SW480 (cell line): ENCODE data around the gene GPC3.
"Not testable (repeated sequence)": the region's sequence is repeated elsewhere in the genome, so short reads cannot be mapped to it uniquely, and the experiment has no call there.

Experiments
- DNase-seq: peaks from one replicate; pipeline ENCODE4 v3.0.0-alpha.2; 2016; ENCODE audit warnings: low spot score

The GPC3 gene

GRCh38 chrX:133985164-133985966 lies at the start of gene GPC3:
GPC3 (minus strand) TSS chrX:133985594.
- peak; percentile 6 for DNase-seq

- no peak for DNase-seq
These were observed 47.0 kb upstream of the GPC3 start for GRCh38 chrX:134032441-134032840.

GRCh38 chrX:134026565-134027311 lies 41.3 kb upstream of the GPC3 start:
- peak; percentile 50 for DNase-seq

GRCh38 chrX:134025986-134026545 lies 40.7 kb upstream of the GPC3 start:
- DNase-seq = no peak

GRCh38 chrX:134024686-134025377 lies 39.4 kb upstream of the GPC3 start:
- DNase-seq = no peak

GRCh38 chrX:134023851-134024281 lies 38.5 kb upstream of the GPC3 start:
- DNase-seq = no peak

GRCh38 chrX:134020910-134021309 lies 35.5 kb upstream of the GPC3 start:
- no peak for DNase-seq

- DNase-seq = no peak
These were observed 34.3 kb upstream of the GPC3 start for GRCh38 chrX:134019567-134020206.

GRCh38 chrX:134016309-134016708 lies 30.9 kb upstream of the GPC3 start:
- DNase-seq = not testable (repeated sequence)

GRCh38 chrX:134015510-134015909 lies 30.1 kb upstream of the GPC3 start:
- DNase-seq = not testable (repeated sequence)

GRCh38 chrX:134013524-134013923 lies 28.1 kb upstream of the GPC3 start:
- no peak for DNase-seq

GRCh38 chrX:134013092-134013497 lies 27.7 kb upstream of the GPC3 start:
- no peak for DNase-seq

- DNase-seq = no peak
These were observed 25.3 kb upstream of the GPC3 start for GRCh38 chrX:134010690-134011089.

- no peak for DNase-seq
These were observed 22.3 kb upstream of the GPC3 start for GRCh38 chrX:134007716-134008115.

- no peak for DNase-seq
These were observed 21.2 kb upstream of the GPC3 start for GRCh38 chrX:134006484-134007161.

- DNase-seq = no peak
These were observed 18.7 kb upstream of the GPC3 start for GRCh38 chrX:134004084-134004483.

- no peak for DNase-seq
These were observed 17.7 kb upstream of the GPC3 start for GRCh38 chrX:134002921-134003615.

GRCh38 chrX:134000260-134001245 lies 15.2 kb upstream of the GPC3 start:
- no peak for DNase-seq

GRCh38 chrX:133999031-133999705 lies 13.8 kb upstream of the GPC3 start:
- no peak for DNase-seq
